SK-N-SH treated with all-trans-retinoic acid at 6 μM for 48 hours (cell line): ENCODE results near the gene POLR3K.

Experiments
- ATAC-seq: fragments of 200-7000 bp; cut with Tn5 transposase; 3 replicates; pipeline ENCODE4 v1.9.1; 2020; ENCODE audit warnings: mild to moderate bottlenecking, moderate library complexity
- ARNTL ChIP-seq: fragments of 450-650 bp; formaldehyde crosslinking; IDR thresholded peaks from 2 replicates; pipeline ENCODE4 v1.5.0; 2020; ENCODE audit warnings: low read depth, mild to moderate bottlenecking, moderate library complexity, borderline replicate concordance
- CREB5 ChIP-seq: fragments of 250-450 bp; sonication (Bioruptor Pico); IDR thresholded peaks from 2 replicates; pipeline ENCODE4 v1.5.1; 2020; ENCODE audit warnings: low read depth, mild to moderate bottlenecking, moderate library complexity
- CSDC2 ChIP-seq: fragments of 250-450 bp; sonication (Bioruptor Pico); IDR thresholded peaks from 2 replicates; pipeline ENCODE4 v1.5.0; 2020; ENCODE audit warnings: mild to moderate bottlenecking, moderate library complexity
- GLIS3 ChIP-seq: fragments of 250-450 bp; sonication (Bioruptor Pico); IDR thresholded peaks from 2 replicates; pipeline ENCODE4 v1.5.0; 2020; ENCODE audit warnings: mild to moderate bottlenecking, moderate library complexity
- ISL1 ChIP-seq: fragments of 250-450 bp; sonication (Bioruptor Pico); IDR thresholded peaks from 2 replicates; pipeline ENCODE4 v2.1.2; 2022; ENCODE audit warnings: mild to moderate bottlenecking, moderate library complexity
- PATZ1 ChIP-seq: fragments of 250-450 bp; sonication (Bioruptor Pico); IDR thresholded peaks from 2 replicates; pipeline ENCODE4 v1.8.0; 2020; ENCODE audit warnings: mild to moderate bottlenecking, moderate library complexity, borderline replicate concordance
- POU6F1 ChIP-seq: fragments of 250-450 bp; sonication (Bioruptor Pico); IDR thresholded peaks from 2 replicates; pipeline ENCODE4 v1.8.0; 2021; ENCODE audit warnings: low read depth, mild to moderate bottlenecking, moderate library complexity, borderline replicate concordance
- PPARA ChIP-seq: fragments of 250-450 bp; sonication (Bioruptor Pico); IDR thresholded peaks from 2 replicates; pipeline ENCODE4 v1.5.0; 2020; ENCODE audit warnings: mild to moderate bottlenecking, borderline replicate concordance
- RARB ChIP-seq: fragments of 250-450 bp; sonication (Bioruptor Pico); IDR thresholded peaks from 2 replicates; pipeline ENCODE4 v1.8.0; 2021; ENCODE audit warnings: mild to moderate bottlenecking, moderate library complexity
- SNAI2 ChIP-seq: fragments of 250-450 bp; sonication (Bioruptor Pico); IDR thresholded peaks from 2 replicates; pipeline ENCODE4 v1.5.0; 2020; ENCODE audit warnings: mild to moderate bottlenecking, moderate library complexity
- TCF4 ChIP-seq: fragments of 250-450 bp; sonication (Bioruptor Pico); IDR thresholded peaks from 2 replicates; pipeline ENCODE4 v1.8.0; 2021; ENCODE audit warnings: mild to moderate bottlenecking, moderate library complexity, borderline replicate concordance
- TOX ChIP-seq: fragments of 250-450 bp; sonication (Bioruptor Pico); IDR thresholded peaks from 2 replicates; pipeline ENCODE4 v1.8.0; 2021; ENCODE audit warnings: mild to moderate bottlenecking, moderate library complexity, borderline replicate concordance
- TSHZ2 ChIP-seq: fragments of 250-450 bp; sonication (Bioruptor Pico); IDR thresholded peaks from 2 replicates; pipeline ENCODE4 v1.5.0; 2020; ENCODE audit warnings: mild to moderate bottlenecking, moderate library complexity
- ZC3H10 ChIP-seq: fragments of 250-450 bp; sonication (Bioruptor Pico); IDR thresholded peaks from 2 replicates; pipeline ENCODE4 v1.5.1; 2021; ENCODE audit warnings: mild to moderate bottlenecking, moderate library complexity
- ZFP30 ChIP-seq: fragments of 450-650 bp; formaldehyde crosslinking; IDR thresholded peaks from 2 replicates; pipeline ENCODE4 v1.5.0; 2022; ENCODE audit warnings: mild to moderate bottlenecking, moderate library complexity
- ZNF565 ChIP-seq: fragments of 450-650 bp; formaldehyde crosslinking; conservative IDR thresholded peaks from 2 replicates; pipeline ENCODE4 v1.5.0; 2020; ENCODE audit warnings: low read depth, mild to moderate bottlenecking, moderate library complexity
- ZNF70 ChIP-seq: fragments of 450-650 bp; formaldehyde crosslinking; IDR thresholded peaks from 2 replicates; pipeline ENCODE4 v1.5.0; 2020; ENCODE audit warnings: mild to moderate bottlenecking, moderate library complexity

POLR3K gene

GRCh38 chr16:55571-56136 is 2.2 kb upstream of the POLR3K start:
- TF ChIP-seq TSHZ2 (CRISPR knock-in tag) (no peak), TCF4 (CRISPR knock-in tag) (no peak), ZFP30 (no peak), ZNF70 (CRISPR knock-in tag) (no peak), SNAI2 (CRISPR knock-in tag) (no peak), TOX (CRISPR knock-in tag) (no peak), PATZ1 (CRISPR knock-in tag) (no peak), PPARA (CRISPR knock-in tag) (no peak), ZC3H10 (CRISPR knock-in tag) (no peak), CSDC2 (CRISPR knock-in tag) (no peak), ISL1 (CRISPR knock-in tag) (no peak)
- ATAC-seq, result no peak

- TF ChIP-seq ARNTL (CRISPR knock-in tag) (no peak), SNAI2 (CRISPR knock-in tag) (no peak), POU6F1 (CRISPR knock-in tag) (no peak), ZNF565 (CRISPR knock-in tag) (no peak), ZFP30 (no peak), PPARA (CRISPR knock-in tag) (no peak), ZC3H10 (CRISPR knock-in tag) (no peak), TCF4 (CRISPR knock-in tag) (no peak), ISL1 (CRISPR knock-in tag) (no peak), PATZ1 (CRISPR knock-in tag) (no peak), CREB5 (CRISPR knock-in tag) (no peak), RARB (CRISPR knock-in tag) (no peak), CSDC2 (CRISPR knock-in tag) (no peak), TSHZ2 (CRISPR knock-in tag) (no peak), GLIS3 (no peak)
- no peak for ATAC-seq
These were observed 801 bp upstream of the POLR3K start for GRCh38 chr16:54237-54581.
